NCI-H345 (cell line): ENCODE results near the gene KSR2.

ENCODE experiments used
- DNase-seq: peaks from one replicate; lab custom pipeline; 2025; lab: John Stamatoyannopoulos, UW

KSR2 gene

GRCh38 chr12:117574655-117575054, 394.1 kb downstream of the KSR2 start:
- DNase-seq, result no peak

GRCh38 chr12:117572755-117573154, 396.0 kb downstream of the KSR2 start:
- DNase-seq, result no peak

- no peak for DNase-seq
These were observed 397.5 kb downstream of the KSR2 start for GRCh38 chr12:117571321-117571720.

- no peak for DNase-seq
These were observed 398.2 kb downstream of the KSR2 start for GRCh38 chr12:117570608-117571007.

- DNase-seq, result no peak
These were observed 401.1 kb downstream of the KSR2 start for GRCh38 chr12:117567644-117568216.

- no peak for DNase-seq
These were observed 403.9 kb downstream of the KSR2 start for GRCh38 chr12:117564881-117565280.

- no peak for DNase-seq
These were observed 405.1 kb downstream of the KSR2 start for GRCh38 chr12:117563706-117564105.

- no peak for DNase-seq
These were observed 405.8 kb downstream of the KSR2 start for GRCh38 chr12:117563007-117563406.

GRCh38 chr12:117561990-117562389, 406.8 kb downstream of the KSR2 start:
- DNase-seq, result no peak

- DNase-seq, result no peak
These were observed 408.8 kb downstream of the KSR2 start for GRCh38 chr12:117559978-117560377.

GRCh38 chr12:117555889-117556288, 412.9 kb downstream of the KSR2 start:
- no peak for DNase-seq

- DNase-seq, result no peak
These were observed 415.8 kb downstream of the KSR2 start for GRCh38 chr12:117552971-117553370.

GRCh38 chr12:117551665-117552064, 417.1 kb downstream of the KSR2 start:
- DNase-seq, result no peak

- no peak for DNase-seq
These were observed 421.6 kb downstream of the KSR2 start for GRCh38 chr12:117547209-117547608.

- DNase-seq, result no peak
These were observed 423.6 kb downstream of the KSR2 start for GRCh38 chr12:117545216-117545615.

- DNase-seq, result no peak
These were observed 428.8 kb downstream of the KSR2 start for GRCh38 chr12:117540011-117540410.

GRCh38 chr12:117538926-117539325, 429.9 kb downstream of the KSR2 start:
- no peak for DNase-seq

GRCh38 chr12:117538032-117538690, 430.6 kb downstream of the KSR2 start:
- DNase-seq, result no peak

- no peak for DNase-seq
These were observed 435.1 kb downstream of the KSR2 start for GRCh38 chr12:117533687-117534086.

- DNase-seq, result no peak
These were observed 438.0 kb downstream of the KSR2 start for GRCh38 chr12:117530796-117531195.

- no peak for DNase-seq
These were observed 440.3 kb downstream of the KSR2 start for GRCh38 chr12:117528538-117528937.

- DNase-seq, result no peak
These were observed 441.3 kb downstream of the KSR2 start for GRCh38 chr12:117527479-117527855.

GRCh38 chr12:117526757-117527478, 441.9 kb downstream of the KSR2 start:
- no peak for DNase-seq
